VCaP (cell line): ENCODE data around the gene ZBTB6.

Source experiments
- H3K27ac ChIP-seq: fragments of 450-650 bp; 2 replicates; pipeline ENCODE4 v1.5.1; 2017
- TF ChIP-seq, protein P1 (sequence below): fragments of 450-650 bp; conservative IDR thresholded peaks from 2 replicates; pipeline ENCODE4 v1.5.1; 2017; ENCODE audit warnings: mild to moderate bottlenecking, moderate library complexity

ZBTB6 gene

DNA sequence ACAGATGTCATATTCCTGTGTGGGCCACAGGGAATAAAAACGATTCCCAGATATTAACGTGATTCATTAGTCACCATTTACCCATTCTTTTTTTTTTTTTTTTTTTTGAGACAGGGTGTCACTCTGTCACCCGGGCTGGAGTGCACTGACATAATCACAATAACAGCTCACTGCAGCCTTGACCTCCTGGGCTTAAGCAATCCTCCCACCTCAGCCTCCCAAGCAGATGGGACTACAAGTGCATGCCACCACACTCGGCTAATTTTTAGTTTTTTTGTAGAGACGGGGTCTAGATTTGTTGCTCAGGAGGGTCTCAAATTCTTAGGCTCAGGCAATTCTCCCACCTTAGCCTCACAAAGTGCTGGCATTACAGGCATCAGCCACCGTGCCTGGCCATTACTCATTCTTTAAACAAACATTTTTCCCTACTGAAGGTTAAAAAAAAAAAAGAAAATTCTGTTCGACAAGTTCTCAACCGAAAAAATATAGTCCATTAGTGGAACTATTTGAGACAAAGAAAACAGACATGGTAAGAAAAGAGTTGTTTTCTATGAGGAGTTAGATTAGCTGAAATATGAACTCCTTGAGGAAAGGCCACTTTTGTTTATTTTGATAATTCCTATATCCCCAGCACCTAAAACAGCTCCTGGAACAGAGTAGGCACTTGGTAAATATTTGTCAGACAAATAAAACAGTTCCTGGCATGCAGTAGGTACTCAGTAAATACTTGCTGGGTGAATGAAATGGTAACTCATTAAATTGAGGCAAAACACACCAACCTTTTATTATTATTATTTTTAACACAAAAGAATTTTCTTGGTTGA lies 52.6 kb downstream of the ZBTB6 start:
- no peak overlapping the region for H3K27ac ChIP-seq
- TF ChIP-seq, protein P1, sequence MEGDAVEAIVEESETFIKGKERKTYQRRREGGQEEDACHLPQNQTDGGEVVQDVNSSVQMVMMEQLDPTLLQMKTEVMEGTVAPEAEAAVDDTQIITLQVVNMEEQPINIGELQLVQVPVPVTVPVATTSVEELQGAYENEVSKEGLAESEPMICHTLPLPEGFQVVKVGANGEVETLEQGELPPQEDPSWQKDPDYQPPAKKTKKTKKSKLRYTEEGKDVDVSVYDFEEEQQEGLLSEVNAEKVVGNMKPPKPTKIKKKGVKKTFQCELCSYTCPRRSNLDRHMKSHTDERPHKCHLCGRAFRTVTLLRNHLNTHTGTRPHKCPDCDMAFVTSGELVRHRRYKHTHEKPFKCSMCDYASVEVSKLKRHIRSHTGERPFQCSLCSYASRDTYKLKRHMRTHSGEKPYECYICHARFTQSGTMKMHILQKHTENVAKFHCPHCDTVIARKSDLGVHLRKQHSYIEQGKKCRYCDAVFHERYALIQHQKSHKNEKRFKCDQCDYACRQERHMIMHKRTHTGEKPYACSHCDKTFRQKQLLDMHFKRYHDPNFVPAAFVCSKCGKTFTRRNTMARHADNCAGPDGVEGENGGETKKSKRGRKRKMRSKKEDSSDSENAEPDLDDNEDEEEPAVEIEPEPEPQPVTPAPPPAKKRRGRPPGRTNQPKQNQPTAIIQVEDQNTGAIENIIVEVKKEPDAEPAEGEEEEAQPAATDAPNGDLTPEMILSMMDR: no peak
